KOPT-K1 (cell line): ENCODE measurements around the gene ADD2.

Experiments used
- H3K27ac ChIP-seq: fragments of 200-600 bp; sonication (generic); 2 replicates; pipeline ENCODE4 v1.5.1; 2016; ENCODE audit warnings: antibody characterized with exemption, mild to moderate bottlenecking, low read depth, low read length; ENCODE audit not compliant: poor library complexity, severe bottlenecking
- H3K36me3 ChIP-seq: fragments of 200-600 bp; sonication (generic); 2 replicates; pipeline ENCODE4 v1.5.1; 2017; ENCODE audit warnings: antibody characterized with exemption, mild to moderate bottlenecking, low read length, moderate library complexity; ENCODE audit not compliant: insufficient read depth
- H3K9me3 ChIP-seq: fragments of 200-600 bp; sonication (generic); 2 replicates; pipeline ENCODE4 v1.5.1; 2017; ENCODE audit warnings: antibody characterized with exemption, low read length, mild to moderate bottlenecking; ENCODE audit not compliant: insufficient read depth, poor library complexity, severe bottlenecking

ADD2 gene

DNA sequence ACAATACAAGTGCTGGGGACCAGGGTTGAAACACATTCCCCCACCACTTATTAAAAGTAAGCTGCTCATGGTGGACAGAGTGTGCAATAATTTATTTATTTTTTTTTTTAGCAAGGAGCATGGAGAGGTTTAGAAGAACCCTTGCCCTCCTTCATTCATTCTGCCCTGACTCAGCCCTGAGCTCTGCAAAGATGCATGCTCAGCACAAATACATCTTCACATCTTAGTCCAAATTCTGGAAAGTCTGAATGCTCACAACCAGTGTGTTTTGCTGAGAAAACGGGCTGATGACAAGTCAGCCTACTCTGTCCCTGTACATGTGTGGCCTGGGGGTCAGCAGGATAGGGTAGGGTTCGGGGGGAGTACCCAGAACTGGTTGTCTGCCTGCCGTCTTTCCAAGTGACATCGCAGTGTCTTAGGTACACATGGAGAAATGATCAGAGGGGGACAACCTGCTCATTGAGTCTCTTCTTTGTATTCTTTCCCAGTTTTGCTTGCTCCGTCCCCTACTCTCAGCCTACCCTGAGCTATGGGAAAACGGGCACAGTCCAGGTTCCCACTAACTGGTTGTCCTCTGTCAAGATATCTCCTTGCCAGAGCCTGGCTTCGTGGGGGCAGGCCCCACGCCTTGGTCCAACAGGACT lies 76.4 kb downstream of the ADD2 start:
- no peak overlapping the region for H3K27ac ChIP-seq
- no peaks in the 10 kb centered on the region for H3K9me3 ChIP-seq
- H3K36me3 ChIP-seq = no peaks in the 10 kb centered on the region

DNA sequence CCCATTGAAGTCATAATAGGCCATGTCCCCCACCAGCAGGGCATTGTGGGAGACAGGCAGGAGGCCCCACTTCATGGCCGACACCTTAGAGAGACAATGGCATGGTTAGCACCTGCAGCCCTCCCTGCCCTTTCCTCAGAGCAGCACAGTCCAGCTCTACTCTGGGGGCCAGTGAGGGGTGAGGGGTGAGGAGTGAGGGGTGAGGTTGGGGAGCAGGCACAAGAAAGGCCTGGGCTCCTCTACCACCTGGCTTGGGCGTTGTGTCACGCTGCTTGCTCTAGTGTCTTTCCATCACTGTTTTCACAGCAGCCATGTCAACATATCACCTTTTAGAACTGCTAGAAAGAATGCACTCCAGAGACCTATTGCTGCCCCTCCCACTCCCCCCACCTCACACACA lies 77.2 kb downstream of the ADD2 start:
- H3K36me3 ChIP-seq = no peaks in the 10 kb centered on the region
- H3K9me3 ChIP-seq = no peaks in the 10 kb centered on the region
- H3K27ac ChIP-seq = no peak overlapping the region

DNA sequence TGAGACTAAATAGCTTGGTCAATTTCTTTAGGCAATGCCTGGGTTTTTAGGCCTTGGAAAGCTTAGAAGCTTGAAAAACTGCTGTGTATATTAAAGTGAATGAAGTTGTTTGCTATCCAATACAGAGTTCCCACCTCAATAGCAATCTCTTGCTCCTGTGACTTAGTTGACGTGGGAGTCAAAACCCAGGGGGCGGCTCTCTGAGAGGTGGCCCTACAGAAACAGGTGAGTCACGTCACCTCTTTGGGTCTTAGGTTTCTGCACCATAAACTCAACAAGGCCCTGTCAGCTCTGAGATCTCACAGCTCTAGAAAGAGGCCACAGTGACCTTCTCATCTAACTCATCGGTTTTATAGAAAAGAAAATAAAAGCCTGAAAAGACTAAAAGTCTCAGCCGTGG lies 79.6 kb downstream of the ADD2 start:
- Histone ChIP-seq H3K36me3 (no peaks in the 10 kb centered on the region), H3K9me3 (no peaks in the 10 kb centered on the region), H3K27ac (no peak overlapping the region)

DNA sequence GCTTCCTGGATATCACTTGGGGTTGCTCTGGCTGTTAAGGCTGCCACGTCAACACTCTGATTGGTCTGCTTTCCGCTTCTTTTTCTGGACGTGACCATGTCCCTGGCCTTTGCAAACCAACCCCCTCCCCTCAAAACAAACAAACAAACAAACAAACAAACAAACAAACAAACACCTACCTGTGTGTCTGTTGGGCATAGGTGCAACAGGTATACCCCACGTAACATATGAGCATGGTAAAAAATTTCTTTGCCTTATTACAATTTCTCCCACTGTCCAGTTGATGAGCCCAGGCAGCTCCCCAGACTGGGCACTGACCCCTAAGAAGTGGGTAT lies 80.6 kb downstream of the ADD2 start:
- H3K27ac ChIP-seq = no peak overlapping the region
- no peaks in the 10 kb centered on the region for H3K9me3 ChIP-seq
- no peaks in the 10 kb centered on the region for H3K36me3 ChIP-seq

DNA sequence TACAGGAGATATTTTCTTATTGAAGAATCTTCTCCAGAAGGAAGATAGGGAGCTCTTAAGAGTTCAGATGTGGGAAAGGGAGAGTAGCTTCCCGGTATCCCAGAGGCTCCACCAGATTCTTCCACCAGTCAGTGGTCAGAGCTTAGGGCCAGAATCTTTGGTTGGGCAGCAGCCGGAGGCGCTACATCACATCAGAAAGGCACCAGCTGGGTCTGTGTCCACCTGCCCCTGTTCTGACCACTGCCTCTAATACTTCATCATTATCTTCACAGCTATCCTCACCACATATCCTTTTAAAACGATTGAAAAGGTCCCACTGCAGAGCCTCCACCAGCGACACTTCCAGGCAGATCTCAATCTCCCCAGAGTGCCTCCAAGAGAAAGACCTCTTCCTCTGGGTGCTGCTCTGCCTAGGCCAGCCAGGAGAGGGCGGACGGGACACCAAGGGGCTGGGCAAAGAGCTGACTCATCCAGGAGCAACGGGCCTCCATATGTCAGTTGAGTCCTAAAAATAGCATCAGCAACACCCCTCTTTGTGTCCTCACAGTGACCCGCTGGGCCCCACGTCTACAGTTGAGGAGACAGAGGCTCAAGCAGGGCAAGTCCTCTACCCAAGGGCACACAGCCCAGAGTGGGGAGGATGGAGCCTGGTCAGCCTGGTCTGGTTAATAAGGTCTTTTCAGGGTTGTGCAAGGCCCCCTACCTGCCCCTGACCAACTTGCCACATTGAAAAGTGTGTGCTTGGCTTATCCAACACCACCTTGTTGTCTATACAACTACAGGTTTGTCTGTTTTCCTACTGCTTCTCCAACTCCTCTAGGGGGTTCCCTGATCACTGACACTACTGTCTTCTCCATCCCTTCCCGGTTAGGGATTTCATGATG lies 81.2 kb downstream of the ADD2 start:
- Histone ChIP-seq H3K27ac (no peak overlapping the region), H3K36me3 (no peaks in the 10 kb centered on the region)

DNA sequence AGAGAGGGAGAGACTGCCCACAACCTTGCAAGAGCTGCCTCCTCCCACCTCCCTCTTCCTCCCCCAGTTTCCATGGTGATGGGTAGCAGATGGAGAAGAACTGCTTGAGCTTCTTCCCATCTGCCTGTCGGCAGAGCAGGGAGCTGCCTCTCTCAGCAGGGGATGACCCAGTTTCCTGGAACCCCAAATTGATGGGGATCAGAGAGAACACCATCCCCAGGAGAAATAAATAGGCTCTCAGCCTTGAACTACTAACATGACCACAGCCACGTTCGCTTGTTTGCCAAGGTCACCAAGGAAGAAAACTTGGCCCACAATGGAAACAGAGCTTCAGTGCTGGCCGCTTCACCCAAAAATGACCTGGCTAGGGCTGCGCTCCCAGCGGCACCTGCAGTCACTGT lies 82.2 kb downstream of the ADD2 start:
- Histone ChIP-seq H3K27ac (no peak overlapping the region), H3K36me3 (no peaks in the 10 kb centered on the region), H3K9me3 (no peaks in the 10 kb centered on the region)

More for the DNA sequence above, 81.2 kb downstream of the ADD2 start:
- no peaks in the 10 kb centered on the region for H3K9me3 ChIP-seq

DNA sequence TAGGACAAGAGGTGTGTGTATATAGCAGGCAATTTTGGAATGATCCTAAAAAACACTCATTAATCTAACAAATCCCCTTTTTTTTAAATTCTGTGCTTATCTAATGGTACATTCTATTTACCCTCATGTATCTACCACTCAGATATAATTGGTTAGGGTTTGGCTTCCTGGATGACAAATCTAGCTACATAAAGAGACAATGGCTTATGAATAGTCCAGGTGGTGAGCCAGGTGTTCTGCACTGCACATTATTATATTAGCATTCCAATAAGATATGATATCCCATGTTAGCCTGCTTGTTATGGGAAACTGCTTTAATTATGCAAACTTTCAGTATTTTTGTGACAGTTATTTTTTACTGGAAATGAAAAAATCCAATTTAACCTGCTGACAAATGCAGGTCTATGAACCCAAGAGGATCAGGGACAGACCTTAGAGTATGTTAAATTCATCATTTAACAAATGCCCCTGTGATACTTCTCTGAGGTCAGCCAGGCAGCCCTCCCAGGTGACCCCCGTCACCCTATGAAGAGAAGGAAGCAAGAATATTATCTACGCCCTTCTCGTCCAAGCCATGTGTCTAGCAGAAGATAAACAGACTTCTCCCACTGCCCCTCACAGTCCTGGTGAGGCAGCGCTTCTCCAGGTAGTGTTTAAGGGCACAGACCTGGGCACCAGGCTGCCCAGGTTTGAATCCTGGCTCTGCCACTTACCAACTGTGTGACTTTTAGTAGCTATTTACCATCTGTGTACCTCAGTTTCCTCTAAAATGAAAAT lies 83.0 kb downstream of the ADD2 start:
- no peaks in the 10 kb centered on the region for H3K36me3 ChIP-seq
- no peak overlapping the region for H3K27ac ChIP-seq
- H3K9me3 ChIP-seq = no peaks in the 10 kb centered on the region

DNA sequence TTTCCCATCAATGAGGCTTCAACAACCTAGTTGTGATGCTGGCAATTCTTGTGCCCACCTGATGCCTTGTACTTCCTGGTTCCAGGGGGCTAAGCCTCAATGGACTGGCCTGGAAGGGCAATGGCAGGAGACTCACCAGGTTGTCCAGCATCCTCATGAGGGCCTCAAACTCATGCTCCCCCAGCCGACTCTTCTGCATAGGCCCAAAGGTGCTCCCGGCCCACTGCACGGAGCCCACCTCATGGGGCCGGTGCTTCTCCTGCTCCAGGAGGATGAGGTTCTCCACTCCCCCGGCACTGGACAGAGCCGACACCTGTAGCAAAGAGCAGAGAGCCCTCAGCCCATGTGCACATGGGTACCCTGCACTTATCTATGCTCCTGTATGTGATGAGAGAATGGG lies 84.5 kb downstream of the ADD2 start:
- no peak overlapping the region for H3K27ac ChIP-seq
- H3K9me3 ChIP-seq = no peaks in the 10 kb centered on the region
- no peaks in the 10 kb centered on the region for H3K36me3 ChIP-seq

DNA sequence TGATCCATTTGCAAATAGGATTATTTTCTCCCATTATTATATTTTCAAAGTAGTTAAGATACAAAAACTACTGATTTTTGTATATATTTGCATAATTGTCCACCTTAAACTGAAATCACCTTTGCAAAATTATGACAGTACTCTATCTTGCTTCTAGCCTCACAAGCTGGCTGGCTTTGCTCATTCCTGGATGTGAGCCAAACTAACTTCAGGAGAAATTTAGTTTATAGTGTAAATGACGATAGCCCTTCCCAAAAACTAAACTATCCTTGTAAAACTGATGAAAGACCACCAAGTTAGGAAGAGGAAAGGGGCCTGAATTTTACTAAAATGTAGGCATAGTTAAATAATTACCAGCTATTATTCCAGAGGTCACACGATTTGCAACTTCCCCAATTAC lies 87.3 kb downstream of the ADD2 start:
- Histone ChIP-seq H3K36me3 (no peaks in the 10 kb centered on the region), H3K27ac (no peak overlapping the region), H3K9me3 (no peaks in the 10 kb centered on the region)

DNA sequence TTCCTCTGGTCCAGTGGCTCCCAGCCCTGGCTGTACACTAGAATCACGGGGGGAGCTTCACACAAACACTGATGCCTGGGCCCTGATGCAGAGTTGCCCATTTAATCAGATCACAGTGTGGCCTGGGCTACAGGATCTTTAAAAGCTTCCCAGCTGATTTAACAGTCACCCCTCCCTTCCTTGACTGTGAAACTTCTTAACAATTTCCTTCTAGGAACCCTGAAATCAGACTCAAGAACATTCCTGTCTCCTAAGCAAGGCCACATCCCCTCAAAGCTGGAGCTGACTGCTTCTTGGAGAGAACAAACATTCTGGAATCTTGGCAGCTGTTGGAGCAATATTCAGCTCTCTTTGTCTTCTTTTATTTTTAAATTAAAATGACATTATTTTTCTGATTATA lies 88.7 kb downstream of the ADD2 start:
- Histone ChIP-seq H3K27ac (no peak overlapping the region), H3K9me3 (no peaks in the 10 kb centered on the region), H3K36me3 (no peaks in the 10 kb centered on the region)

DNA sequence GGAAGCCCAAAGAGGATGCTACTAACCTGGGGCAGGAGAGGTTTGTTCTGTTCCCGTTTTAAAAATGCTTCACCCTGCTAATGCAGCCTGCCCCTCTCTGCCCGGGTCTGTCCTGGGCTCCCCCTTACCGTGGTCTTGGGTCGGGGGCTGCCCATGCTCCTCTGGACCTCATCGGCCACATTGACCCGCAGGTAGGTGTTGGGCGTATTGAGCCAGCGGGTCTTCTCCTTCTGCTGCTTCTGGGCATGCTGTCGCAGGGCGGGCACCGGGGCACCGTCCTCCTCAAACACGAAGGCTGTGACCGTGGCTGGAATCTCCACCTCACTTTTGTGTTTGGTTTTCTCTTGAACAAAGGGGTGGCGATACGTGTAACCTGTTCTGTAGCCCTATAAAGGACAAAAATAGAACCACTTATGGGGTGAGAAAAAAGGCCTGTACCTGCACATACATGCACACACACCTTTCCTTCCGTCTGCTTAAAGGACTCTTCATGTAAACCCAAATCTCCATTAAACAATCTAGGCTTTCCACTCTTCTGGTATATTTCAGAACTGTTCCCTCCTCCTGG lies 89.3 kb downstream of the ADD2 start:
- Histone ChIP-seq H3K36me3 (no peaks in the 10 kb centered on the region), H3K9me3 (no peaks in the 10 kb centered on the region), H3K27ac (no peak overlapping the region)

DNA sequence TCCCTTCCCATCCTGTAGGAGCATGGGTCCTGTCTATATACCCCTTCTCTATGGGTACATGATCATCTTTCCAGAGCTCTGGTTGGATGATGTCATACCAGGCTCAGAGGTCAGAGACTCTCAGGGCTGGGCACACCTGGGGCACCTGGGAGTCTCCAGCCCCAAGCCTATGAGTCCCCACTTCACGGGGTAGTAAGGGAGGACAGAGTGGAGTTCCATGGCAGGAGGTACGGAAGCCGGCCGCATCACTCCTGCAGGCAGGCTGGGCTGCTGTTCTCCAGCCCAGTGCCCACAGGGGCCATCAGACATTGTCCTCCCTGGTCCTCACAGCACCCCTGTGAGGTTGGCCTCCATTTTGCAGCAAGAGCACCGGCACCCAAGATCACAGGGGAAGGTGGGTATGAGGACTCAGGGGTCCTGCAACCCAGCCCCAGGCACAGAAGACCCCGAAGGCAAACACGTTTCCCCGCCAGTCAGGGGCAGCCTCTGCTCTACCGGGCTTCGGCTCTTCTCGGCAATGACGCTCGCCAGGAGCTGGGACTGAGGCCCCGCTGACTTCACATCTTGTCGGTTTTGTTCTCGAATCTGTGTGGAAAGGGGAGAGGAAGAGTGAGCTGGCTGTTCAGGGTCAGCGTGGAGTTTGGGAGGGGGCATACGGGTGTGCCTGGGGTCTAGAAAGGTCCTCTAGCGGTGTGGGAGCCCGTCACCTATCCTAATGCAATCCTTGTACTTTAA lies 91.5 kb downstream of the ADD2 start:
- Histone ChIP-seq H3K36me3 (no peaks in the 10 kb centered on the region), H3K27ac (no peak overlapping the region), H3K9me3 (no peaks in the 10 kb centered on the region)

DNA sequence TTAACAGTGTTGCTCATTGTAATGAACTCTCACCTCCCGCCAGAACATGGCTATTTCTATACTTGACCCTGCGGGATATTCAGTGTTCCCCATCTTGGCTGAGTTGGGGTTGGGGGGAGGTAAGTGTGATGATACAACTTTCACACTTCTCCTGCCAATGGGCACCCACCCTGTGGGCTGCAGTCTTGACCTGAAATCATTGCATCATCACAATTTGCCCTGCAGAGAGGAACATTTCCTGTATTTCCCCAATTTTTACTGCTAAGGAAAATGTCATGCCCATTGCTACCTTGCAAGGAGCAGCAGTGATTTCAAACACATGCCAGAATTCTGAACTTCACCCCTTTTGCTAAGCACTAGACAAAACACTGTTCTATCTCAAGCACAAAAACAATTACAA lies 92.1 kb downstream of the ADD2 start:
- Histone ChIP-seq H3K27ac (no peak overlapping the region), H3K9me3 (no peaks in the 10 kb centered on the region), H3K36me3 (no peaks in the 10 kb centered on the region)

DNA sequence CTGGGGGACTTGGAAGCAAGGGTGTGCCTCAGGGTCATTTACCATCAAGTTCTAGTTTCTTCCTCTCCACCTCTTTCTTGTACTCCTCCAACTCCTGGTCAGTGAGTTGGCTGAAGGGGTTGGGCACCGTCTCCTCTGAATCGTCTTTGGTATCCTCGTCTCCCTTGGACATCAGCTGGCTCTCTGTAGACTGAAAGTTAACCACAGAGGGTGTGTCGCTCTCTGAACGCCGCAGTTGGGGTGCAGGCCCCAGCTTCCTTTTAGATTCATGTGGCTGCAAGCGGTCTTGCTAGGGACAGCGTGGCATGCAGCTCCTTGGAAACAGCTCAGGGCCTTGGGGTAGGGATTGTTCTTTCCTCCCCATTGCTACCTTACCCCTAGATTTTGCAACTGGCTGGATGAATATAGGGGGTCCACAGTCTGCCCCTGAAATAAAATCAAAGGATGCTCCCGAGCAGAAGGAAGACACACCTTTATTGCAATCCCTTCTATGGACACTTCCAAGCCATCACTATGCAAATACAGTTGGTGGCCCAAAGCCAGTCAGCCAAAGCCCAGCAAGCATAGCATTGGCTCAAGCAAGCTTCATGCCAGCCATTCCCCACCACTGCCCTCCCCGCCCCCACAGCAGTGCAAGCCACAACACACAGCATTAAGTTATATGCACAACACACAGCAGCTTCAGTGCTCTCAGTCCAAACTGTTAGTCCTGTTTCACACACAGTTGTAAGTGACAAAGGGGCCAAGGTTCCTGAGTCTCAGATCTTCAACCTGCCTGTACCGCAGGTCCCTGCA lies 93.2 kb downstream of the ADD2 start:
- H3K9me3 ChIP-seq = no peaks in the 10 kb centered on the region
- H3K27ac ChIP-seq = no peak overlapping the region
- no peaks in the 10 kb centered on the region for H3K36me3 ChIP-seq
